GM19025 (cell line): Measurements from ENCODE around the gene HOXB7.

Source experiments
- ATAC-seq: cut with Tn5 transposase; IDR thresholded peaks from one replicate; pipeline ENCODE4 v1.9.1; 2021; ENCODE audit warnings: mild to moderate bottlenecking, low read depth, moderate library complexity; ENCODE audit not compliant: unreplicated experiment

Gene HOXB7

DNA sequence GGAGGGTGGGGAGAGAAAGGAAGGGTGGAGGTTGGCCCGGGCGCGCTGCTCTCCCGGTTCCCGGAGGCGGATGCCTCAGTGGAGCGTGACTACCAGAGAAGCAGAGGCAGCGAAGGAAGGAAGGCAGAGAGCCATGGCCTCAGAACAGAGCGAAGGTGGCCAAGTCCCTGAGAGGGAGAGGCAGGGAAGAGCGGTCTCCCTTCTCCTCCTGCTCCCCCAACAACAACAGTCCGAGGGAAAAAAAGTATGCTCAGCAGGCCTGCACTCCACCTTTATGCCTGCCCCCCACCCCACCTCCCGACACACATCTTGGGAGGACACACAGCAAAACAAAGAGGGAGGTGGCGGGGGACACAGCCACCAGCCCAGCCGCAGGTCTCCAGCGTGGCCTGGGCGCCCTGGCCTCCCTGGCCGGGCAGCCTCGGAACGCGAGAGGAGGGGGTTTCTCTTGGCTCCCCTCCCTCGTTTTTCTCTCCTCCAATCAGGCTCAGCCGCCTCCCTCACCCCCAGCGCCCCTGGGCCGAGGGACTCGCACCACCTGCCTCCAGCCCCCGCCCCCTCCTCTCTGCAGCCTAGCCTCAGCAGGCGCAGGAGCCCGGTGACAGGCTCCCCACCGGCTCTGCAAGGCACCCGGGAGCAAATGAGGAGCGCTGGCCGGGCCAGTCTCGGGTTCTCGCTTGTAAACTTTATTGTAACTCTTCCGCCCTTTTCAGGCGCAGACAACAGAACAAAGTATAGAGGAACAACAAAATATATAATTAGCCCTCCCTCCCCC is 1.1 kb upstream of the HOXB7 start:
- no peak for ATAC-seq

DNA sequence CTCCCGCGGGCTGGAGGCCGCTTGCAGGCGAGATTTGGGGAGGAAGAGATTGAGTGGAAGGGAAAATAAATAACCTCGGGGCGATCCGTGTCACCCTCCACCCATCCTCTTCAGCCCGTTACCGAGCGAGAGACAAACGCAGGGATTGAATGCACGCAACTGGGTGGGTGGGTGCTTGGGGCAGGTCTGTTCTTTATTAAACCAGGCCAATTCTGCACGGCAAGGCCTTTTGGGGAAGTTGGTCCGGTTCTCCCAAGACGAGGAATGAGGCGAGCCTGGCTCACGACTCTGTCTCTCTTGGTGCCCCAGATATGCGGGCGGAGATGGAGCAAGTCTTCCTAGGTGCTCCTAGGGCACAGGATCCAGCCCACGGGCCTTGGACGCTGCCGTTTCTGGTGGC is 396 bp upstream of the HOXB7 start:
- ATAC-seq = peak; percentile 17

DNA sequence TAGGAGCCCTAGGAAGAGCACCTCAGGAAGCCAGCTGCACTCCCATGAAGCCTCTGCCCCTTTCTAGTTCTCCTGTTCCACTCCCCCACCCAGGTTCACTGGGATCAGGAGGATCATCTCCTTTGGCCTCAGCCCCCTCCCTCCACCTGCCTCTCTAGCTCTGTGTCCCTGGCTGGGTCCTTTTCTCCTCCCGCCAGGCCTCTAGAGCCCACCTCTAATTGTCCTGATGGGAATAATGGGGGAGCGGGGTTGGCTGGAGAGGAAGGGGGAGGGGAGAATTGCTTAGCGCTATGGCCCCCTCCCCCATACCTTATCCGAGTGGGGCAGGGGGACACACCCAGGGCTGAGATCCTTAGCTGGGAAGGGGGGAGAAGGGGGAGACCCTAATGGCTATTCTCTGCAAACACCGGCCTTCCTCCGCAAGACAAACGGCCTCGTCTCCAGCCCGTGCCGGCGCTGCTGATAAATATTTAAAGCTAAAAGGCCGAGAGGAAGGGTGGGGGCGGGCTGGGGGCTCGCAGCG is 997 bp downstream of the HOXB7 start:
- no peak for ATAC-seq

DNA sequence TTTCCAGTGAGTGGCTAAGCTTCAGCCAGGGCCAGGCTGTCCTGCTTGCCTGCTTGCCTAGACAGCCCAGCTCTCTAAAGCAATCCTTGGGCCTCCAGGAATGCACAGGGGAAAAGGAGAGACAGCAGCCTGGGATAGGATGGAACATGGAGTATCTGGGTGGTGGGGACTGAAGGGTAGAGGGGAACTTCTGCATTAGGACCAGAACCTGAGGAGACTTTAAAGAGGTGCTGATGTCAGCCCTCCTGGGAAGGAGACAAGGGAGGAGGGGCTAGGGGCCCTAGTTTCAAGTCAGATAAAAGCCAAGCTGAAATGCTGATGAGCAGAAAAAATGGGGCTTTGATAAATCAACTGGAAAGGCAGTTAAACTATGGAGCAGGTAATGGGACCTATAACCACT is 1.8 kb downstream of the HOXB7 start:
- ATAC-seq = no peak

DNA sequence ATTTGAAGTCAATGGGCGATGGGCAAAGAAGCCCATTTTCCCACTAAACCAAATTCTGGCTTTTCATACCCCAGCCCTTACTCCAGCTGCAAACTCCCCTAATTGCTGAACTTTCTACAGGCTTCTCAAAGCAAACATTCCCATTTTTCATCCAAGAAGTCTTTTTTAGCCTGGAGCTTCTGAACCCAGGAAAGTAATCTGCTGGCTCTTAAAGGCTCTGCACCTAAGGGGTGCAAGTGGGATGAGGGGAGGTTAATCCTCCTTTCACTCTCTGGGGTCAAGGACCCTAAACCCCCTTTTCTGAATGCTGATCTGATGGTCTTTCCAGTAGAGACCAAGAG is 2.4 kb downstream of the HOXB7 start:
- no peak for ATAC-seq

DNA sequence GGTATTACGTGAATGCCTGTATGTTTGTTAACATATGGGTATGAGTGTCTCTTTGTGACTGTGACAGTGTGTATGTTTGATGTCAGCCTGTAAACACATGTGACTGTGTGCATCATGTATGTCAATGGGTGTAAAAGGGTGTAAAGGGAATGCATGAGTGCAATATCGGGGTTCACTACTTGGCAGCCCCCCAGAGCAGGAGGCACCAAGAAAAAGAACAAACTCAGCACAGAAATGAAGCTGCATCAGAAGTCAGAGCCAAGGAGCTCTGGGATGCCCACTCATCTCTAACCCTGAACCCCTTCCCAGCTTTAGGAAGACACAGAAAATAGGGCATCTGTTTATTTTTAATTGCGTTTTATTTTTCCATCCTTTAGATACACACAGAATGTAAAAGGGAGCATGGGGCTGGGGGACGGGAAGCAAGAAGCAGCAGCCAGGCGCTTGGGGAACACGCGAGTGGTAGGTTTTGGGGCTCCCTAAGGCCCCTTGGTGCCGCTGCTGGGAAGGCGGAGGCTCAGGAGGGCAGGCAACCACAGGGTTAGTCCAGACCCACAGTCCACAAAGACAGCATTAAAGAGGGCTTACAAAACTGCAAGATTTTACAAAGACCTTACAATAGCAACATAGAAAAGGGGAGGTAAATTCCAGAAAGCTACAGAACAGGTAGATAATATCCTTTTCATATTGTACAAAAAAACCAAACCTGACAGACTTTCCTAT is 3.8 kb downstream of the HOXB7 start:
- ATAC-seq = no peak

DNA sequence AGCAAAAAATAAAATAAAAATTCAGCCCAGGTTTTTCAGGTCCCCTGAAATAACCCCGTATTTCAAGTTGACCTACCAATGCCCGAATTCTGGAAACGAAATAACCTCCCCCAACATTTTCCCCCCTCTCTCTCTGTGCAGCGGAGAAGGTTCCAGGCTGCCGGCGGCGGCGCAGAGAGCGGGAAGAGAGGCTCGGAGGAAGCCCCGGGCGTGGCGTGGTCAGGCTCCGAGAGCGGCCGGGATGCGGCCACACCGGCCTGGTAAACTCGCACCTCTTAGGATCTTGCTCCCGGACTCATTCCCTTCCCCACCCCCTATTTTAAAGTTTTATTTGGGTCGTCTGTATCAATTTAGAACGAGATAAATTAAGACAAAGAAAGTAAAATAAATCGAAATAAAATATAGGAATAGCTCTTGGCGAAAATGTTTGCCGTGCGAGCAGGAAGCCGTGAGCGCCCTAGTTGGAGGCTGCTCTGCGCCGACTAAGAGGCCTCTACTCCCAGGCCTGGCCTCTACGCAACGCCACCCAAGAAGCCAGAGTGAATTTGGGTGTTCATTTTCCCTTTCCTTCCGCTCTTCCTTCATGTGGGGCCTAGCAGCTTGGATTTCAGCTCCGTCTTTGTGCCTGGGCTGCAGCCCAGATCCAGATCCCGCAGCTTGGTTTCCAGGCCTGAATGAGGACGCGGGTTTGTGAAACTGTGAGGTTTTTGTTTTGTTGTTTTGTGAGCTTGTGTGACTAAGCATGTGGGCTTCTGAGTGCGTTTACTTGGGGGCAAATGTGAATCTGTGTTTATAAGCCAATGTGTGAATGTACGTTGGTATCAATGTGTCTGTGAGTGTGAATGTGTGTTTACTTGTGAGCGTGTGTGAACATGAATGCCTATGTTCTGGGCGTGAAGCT is 4.6 kb downstream of the HOXB7 start:
- no peak for ATAC-seq

DNA sequence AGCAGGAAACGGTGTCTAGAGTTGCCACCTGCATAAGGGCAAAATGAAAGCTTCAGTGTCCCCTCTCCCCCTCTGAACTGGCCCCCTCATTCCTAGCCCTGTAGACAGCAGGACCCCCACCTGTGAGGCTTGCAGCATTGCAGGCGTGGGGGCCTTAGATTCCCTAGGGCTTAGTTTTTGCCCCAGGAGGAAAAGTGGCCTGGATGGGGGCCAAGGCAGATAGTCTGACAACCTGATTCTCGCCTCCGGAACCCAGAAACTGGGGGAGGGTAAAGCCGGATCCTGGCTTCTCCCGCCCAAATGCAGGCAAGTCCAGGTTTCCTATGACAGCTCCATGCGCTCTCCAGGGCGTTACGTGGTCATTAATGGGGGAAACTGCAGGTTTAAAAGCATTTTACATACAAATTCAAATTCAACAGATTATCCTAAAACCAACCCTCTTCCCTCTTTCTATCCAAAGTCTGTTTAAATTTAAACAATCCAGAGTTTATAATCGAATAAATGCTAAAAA is 5.4 kb downstream of the HOXB7 start:
- no peak for ATAC-seq

DNA sequence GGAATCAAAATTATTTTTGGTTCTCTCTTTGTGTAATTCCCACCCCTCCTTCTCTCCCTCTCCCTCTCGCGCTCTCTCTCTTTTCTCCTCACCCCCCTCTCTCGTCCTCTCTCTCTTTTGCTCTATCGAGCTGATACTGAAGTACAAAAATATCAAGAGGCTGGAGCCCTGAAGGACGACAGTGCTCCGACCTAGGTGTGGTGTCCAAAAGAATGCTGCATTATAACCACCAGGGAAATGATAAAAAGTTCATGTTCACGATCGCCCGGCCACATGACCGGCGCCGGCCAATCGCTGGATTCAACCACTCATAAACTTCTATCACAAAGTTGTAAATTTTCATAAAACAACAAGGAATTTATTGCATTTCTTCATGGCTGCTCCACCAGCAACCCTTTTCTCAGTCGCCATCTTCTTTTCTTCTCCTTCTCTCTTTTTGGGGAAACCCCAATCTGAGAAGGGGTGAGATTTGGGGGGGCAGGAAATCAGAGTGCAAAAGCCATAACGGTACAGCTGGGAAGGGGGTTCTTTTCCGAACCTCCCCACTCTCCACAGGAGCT is 6.0 kb downstream of the HOXB7 start, which contains the start of gene HOXB6:
Gene HOXB6, minus strand, starts transcription at position 217 of the 560 bp plus-strand sequence. CDS start 6,836 bp downstream, outside the sequence.
- no peak for ATAC-seq

DNA sequence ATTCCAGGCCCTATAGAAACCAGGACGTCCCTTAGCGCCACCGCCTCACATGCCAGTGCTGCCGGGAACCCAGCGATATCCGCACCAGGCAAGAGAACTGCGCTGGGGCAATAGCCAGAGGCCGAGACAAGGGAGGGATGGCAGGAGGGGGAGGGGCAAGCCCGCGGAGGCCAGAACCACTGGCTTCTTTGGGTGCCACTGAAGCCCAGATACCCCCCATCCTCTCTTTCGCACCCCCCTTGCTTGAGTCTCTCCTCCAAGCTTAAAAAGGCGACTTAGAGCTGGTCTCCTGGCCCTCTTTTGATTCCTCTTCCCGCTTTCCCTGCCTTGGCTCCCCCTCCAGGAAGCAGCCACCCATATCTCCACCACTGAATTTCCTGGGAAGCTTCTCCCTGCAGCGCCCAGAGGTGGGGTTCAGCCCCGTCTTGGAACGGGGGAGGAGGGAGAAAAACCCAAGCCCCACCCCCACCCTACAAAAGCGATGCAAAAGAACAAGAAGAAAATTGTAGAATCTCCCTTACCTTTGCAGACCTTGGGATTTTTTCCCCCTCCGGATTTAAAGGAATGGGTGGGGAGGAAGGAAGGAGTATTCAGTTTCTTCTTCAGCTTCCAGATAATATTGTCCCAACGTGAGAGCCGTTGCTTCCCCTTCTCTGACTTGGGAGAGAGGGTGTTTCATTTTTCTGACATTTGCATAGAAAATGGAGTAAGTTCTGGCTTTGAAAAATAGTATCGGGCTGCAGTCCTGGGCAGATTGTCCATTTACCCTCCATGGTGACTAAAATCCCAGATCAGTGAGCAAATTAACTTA is 6.7 kb downstream of the HOXB7 start:
- no peak for ATAC-seq

DNA sequence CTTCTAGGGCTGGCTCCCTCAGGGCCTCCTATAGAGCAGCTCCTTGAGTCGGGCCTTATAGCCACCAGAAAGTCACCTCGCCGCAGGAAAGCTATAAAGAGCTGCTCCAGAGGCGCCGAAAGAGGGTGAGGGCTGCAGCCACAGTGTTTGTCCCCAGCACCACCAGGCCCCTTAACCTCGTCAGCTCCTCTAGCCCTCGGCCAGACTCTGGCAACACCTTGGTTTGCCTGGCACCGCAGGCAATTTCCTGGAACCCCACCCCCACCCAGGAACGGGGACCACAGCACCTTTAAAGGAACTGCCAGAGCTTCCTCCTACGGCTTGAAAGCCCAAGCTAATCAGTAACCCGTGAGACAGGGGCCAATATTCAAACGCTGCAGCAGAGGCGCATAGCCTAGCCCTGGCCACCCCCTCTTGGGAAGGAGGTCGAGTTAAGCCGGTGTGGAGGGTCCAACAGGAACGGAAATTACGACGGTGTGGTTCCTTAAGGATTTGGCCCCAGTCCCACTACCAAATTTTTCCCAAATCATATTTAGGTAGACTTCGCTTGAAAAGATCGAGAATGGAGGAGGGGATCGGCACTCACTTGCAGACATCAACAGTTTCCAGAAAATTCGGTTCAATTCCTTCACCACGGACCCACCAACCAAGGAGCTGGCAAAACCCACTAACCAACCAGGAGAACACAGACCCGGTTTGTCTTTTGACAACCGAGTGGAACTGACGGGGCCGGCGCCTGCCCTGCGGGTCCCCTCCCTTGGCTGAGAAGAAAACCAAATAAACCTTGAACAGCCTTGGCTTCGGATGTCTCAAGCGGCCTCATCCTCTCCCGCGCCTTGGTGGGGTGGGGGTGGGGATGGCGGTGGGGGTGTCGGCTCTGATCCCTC is 9.0 kb downstream of the HOXB7 start:
- no peak for ATAC-seq

DNA sequence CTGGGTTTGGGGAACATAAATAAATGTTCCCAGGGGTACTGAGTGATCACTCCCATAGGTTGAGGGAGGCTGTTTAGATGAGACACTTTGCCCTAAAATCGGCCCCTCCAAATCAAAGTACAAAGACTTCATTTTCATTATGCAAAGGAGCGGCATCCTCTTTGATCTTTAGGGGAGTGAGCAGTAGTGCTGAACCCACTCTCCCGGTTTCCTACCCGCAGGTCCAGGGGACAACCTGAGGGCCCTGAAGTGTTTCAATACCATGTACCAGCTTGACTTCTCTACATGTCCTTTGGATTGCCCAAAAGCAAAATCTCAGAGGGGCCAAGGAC is 9.6 kb downstream of the HOXB7 start:
- ATAC-seq = no peak

DNA sequence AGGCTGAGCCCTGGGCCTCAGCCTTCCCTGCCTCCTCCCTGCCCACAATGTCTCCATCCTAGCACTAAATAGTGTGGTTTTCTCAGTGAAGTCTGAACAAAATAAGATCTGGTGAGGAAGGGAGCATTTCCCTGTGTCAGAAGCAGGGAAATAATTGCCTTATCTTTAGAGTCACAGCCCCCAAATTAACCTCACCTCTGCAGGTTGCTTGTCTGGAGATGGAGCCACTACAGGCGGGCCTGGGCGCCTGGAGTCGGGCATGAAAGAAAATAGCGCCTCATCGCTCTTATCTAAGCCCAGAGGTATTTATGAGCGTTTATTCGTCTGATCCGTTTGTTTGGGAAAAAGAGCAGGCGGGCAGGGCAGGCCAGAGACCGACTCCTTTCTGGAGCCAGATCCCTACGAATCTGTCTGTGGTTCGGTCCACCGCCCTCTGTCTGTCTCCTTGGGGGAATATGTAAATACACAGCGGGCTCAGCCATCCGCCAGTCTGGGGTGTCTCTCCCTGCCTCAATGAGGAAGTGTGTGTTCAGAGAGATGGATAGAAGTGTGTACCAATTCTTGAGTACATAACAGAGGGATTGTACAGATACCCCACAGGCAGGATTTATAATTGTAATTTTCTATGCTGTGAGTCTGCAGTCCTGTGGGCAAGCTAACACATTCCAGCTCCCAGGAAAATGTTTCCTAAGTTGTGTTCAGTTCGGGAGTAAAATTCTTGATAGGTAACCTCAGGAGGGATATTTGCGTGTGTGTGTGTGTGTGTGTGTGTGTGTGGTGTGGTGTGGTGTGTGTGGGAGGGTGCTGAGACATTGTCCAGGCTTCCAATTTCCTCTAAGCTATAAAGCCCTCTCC is 10.3 kb downstream of the HOXB7 start:
- ATAC-seq = no peak

DNA sequence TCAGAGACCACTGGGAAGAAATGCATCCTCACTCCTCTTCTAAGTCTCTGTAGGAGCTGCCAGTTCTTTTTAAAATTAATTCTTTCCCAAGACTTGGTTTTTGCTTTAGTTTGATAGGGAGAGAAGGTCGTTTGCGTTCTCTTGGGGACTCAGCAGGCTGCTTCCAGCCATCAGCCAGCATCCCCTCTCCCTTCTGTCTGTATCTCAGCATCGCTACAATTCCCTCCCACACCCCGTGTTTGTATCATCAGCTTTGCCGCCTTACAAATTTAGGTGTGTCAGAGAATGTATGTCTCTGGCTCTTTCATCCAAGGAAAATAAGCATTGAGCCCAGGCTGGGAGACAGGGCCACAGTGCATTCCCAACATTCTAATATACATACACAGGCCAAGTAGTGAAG is 11.5 kb downstream of the HOXB7 start:
- no peak for ATAC-seq

DNA sequence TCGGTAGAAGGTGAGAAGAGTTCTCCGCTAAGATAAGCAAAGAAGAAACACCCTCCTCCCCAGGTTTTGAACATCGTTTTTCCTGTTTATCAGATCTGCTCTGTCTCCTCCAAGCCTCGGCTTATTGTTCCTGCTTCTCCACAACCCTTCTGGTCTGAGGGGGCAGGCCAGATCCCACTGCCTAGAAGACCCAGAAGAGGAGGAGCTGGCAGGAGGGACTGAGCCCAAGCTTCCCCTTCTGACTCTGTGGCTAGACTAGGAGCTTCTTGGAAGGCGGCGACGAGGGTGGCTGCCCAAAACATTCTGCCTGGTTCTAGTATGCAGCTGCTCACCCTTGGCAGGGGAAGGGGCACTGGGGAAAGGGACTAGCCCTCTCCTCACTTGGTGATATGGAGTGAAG is 12.1 kb downstream of the HOXB7 start:
- ATAC-seq = no peak

DNA sequence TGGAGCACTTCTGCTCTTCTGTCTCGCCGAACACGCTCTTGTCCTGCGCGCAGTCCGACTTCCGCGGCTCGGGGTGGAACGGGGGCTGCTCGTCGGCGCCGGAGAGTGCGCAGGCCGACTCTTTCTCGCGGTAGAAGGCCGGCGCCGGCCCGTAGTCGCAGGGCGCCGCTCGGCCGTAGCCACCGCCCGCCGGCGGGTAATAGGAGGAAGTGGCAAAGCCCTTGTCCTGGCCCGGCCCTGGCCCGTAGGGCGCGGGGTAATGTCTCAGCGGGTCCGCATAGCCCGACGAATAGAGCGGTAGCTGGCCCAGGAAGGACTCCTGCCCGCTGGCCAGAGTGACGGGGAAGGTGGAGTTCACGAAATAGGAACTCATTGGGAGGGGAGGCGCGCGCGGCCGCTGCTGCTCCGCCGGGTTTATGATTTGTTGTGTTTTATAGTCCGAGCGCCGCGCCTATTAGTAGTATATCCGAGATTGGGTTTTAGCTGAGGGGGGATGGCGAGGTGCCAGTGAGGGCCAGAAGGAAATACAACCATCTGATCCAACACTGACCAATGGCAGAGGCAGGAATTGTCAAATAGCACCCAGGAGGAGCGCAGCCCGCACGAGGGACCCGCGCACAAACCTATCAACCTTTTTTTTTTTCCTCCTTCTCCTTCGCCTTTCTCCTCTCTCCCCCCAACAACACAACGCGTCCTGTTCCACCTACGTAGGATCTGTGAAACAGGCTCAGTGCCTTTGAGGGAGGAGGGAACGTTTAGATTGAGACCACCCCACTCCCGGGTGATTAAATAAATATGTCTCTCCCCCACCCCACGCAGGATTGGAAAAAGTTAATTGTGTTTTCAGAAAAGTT is 12.8 kb downstream of the HOXB7 start:
- no peak for ATAC-seq

DNA sequence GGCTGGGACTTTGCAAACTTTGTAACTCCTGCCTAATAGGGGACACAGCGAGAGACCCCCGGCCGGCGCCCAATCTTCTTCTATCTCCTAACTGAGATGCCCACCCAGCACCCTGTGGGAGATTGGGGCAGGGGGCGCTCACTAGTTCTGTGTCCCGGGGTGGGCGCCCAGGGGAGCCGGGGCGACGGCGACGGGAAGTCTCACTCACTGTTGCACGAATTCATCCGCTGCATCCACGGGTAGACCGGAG is 13.4 kb downstream of the HOXB7 start:
- ATAC-seq = no peak
